ENCODE measurements around the gene TBX21.

TBX21 gene

GRCh38 chr17:47745037-47745380 is 12.0 kb downstream of the TBX21 start:
- TF ChIP-seq TCF12 (IDR thresholded peaks at IDR 0.05; ENCODE audit: low read depth) (no peak), TAF1 (IDR thresholded peaks at IDR 0.05; ENCODE audit: low read depth) (no peak), MAX (IDR thresholded peaks at IDR 0.05) (no peak), CEBPB (IDR thresholded peaks at IDR 0.05) (no peak), EP300 (IDR thresholded peaks at IDR 0.05; ENCODE audit: borderline replicate concordance) (no peak), REST (IDR thresholded peaks at IDR 0.05; ENCODE audit: low read depth) (no peak), ZBTB7A (IDR thresholded peaks at IDR 0.05; ENCODE audit: low read depth) (no peak), CREB1 (IDR thresholded peaks at IDR 0.05; ENCODE audit: low read depth) (no peak), YY1 (IDR thresholded peaks at IDR 0.05; ENCODE audit: low read depth) (no peak), RAD21 (IDR thresholded peaks at IDR 0.05; ENCODE audit: low read depth) (no peak), TEAD4 (IDR thresholded peaks at IDR 0.05) (no peak), EGR1 (IDR thresholded peaks at IDR 0.05) (no peak)

- TF ChIP-seq EGR1 (IDR thresholded peaks at IDR 0.05) (no peak), REST (IDR thresholded peaks at IDR 0.05; ENCODE audit: low read depth) (no peak), TCF12 (IDR thresholded peaks at IDR 0.05; ENCODE audit: low read depth) (no peak), ZBTB7A (IDR thresholded peaks at IDR 0.05; ENCODE audit: low read depth) (no peak), NFIC (IDR thresholded peaks at IDR 0.05) (no peak), CEBPB (IDR thresholded peaks at IDR 0.05) (no peak), USF1 (IDR thresholded peaks at IDR 0.05) (no peak)
Observed at GRCh38 chr17:47751471-47751870, 18.4 kb downstream of the TBX21 start.

GRCh38 chr17:47757386-47757785 is 24.4 kb downstream of the TBX21 start:
- TF ChIP-seq EGR1 (IDR thresholded peaks at IDR 0.05): no peak
- no peak for TF ChIP-seq ZBTB7A (IDR thresholded peaks at IDR 0.05; ENCODE audit: low read depth)
- TF ChIP-seq RAD21 (IDR thresholded peaks at IDR 0.05; ENCODE audit: low read depth): no peak
- no peak for TF ChIP-seq CREB1 (IDR thresholded peaks at IDR 0.05; ENCODE audit: low read depth)
- no peak for TF ChIP-seq TAF1 (IDR thresholded peaks at IDR 0.05; ENCODE audit: low read depth)
- no peak for TF ChIP-seq EP300 (IDR thresholded peaks at IDR 0.05; ENCODE audit: borderline replicate concordance)
- TF ChIP-seq TEAD4 (IDR thresholded peaks at IDR 0.05): no peak
- TF ChIP-seq USF1 (IDR thresholded peaks at IDR 0.05): no peak
- TF ChIP-seq FOXM1 (IDR thresholded peaks at IDR 0.05; ENCODE audit: borderline replicate concordance, low read depth): no peak
- TF ChIP-seq MAX (IDR thresholded peaks at IDR 0.05): no peak
- no peak for TF ChIP-seq YY1 (IDR thresholded peaks at IDR 0.05; ENCODE audit: low read depth)
- no peak for TF ChIP-seq CEBPB (IDR thresholded peaks at IDR 0.05)
- TF ChIP-seq NFIC (IDR thresholded peaks at IDR 0.05): no peak
- TF ChIP-seq REST (IDR thresholded peaks at IDR 0.05; ENCODE audit: low read depth): no peak
- no peak for TF ChIP-seq TCF12 (IDR thresholded peaks at IDR 0.05; ENCODE audit: low read depth)

GRCh38 chr17:47760409-47761140 is 27.5 kb downstream of the TBX21 start:
- TF ChIP-seq NFIC (IDR thresholded peaks at IDR 0.05) (no peak), EGR1 (IDR thresholded peaks at IDR 0.05) (no peak), FOXM1 (IDR thresholded peaks at IDR 0.05; ENCODE audit: borderline replicate concordance, low read depth) (no peak), TEAD4 (IDR thresholded peaks at IDR 0.05) (no peak), REST (IDR thresholded peaks at IDR 0.05; ENCODE audit: low read depth) (no peak), TCF12 (IDR thresholded peaks at IDR 0.05; ENCODE audit: low read depth) (no peak), YY1 (IDR thresholded peaks at IDR 0.05; ENCODE audit: low read depth) (no peak), USF1 (IDR thresholded peaks at IDR 0.05) (no peak)
